Muscle of arm (tissue), 12 donors: ENCODE measurements around the gene RPH3AL. TPM values are rescaled to one million over a fixed set of nuclear protein-coding genes. Genes with fewer than 3 reads are reported as not detected.
A peak's percentile ranks its signal among the peaks of the same experiment; 100 is the strongest.
"Not testable (repeated sequence)": the region's sequence is repeated elsewhere in the genome, so short reads cannot be mapped to it uniquely, and the experiment has no call there.

Source experiments
- DNase-seq: peaks from one replicate; pipeline ENCODE4 v3.0.0-alpha.2; 2013
- polyA plus RNA-seq, 12 donors: library from polyadenylated mRNA; unstranded; fragments of 120-200 nt; gene quantifications; one replicate each; pipeline ENCODE4 v1.2.1, GENCODE V29; 2013; ENCODE audit not compliant: insufficient read length in 12 of 12

RPH3AL gene
- polyA plus RNA-seq, 12 donors: 2.5 to 16.6 (median 4.4) TPM; not detected in 1

DNA sequence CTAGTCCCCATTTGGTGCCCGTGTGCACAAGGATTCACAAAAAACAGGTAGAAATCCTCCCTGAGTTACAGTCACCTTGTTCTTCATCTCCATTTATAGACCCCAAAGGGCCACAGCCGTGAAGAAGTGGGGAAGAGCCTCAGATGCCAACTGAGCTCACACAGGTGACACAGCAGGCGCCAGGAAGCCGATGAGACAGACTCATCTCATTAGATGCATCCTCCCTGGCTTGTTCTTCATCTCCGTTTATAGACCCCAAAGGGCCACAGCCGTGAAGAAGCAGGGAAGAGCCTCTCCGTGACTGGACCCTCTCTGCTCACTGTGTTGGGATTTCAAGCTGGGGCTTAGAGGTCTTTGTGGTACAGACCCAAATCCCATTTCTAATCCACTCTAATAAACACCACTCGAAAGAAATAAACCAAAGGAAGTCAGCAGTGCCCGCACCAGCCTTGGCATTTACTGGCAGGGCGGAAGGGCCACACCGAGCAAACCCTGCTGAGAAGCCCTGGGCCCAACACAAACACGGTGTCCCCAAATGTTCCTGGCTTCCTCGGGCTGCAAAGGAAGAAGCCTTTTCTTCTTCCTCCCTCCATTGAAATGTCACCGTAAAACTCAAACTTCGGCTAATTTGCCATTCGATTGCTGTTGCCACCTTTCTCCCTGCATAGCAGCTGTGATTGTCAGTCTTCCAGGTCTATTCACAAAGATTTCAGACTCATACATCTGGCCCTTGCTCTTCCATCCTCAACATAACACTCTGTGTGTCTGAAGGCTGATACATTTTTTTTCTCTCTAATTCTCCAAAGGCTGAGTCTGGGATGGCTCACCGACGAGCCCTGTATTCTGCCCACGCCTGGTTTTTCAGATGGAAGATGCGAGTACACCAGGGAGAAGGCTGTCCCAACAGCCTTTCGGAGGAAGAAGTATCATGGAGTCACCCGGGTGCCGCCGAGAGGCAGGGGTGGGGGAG is 126.2 kb downstream of the RPH3AL start:
- peak; percentile 34 for DNase-seq

GRCh38 chr17:225551-225950 is 127.1 kb downstream of the RPH3AL start:
- DNase-seq: no peak

DNA sequence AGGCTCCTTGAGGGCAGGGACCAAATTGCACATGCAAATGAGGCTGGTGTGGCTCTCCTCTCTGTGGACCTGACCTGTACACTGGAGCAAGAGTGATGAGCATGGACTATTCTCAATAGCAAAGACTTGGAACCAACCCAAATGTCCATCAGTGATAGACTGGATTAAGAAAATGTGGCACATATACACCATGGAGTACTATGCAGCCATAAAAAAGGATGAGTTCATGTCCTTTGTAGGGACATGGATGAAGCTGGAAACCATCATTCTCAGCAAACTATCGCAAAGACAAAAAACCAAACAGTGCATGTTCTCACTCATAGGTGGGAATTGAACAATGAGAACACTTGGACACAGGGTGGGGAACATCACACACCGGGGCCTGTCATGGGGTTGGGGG is 128.0 kb downstream of the RPH3AL start:
- not testable (repeated sequence) for DNase-seq

- DNase-seq: no peak
Measured at GRCh38 chr17:223723-224471, 128.7 kb downstream of the RPH3AL start.

GRCh38 chr17:222172-222571 is 130.4 kb downstream of the RPH3AL start:
- peak; percentile 74 for DNase-seq

DNA sequence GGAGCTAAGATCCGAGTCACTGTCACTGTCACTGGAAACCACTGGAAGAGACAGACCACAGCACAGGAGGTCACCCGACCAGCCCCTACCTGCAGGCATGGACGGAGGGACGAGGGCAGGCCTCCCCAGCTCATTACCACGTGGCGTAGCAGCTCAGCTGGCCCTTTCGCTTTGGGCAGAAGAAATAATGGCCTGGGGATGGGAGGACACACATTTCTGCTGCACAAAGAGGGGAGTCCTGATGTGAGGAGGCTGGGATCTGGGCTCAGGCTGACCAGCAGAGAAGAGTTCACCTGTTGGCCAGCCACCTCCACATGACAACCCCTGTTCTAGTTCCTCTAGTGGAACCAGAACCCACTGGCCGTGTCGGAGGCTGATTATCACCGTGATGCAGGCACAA is 132.9 kb downstream of the RPH3AL start:
- no peak for DNase-seq

DNA sequence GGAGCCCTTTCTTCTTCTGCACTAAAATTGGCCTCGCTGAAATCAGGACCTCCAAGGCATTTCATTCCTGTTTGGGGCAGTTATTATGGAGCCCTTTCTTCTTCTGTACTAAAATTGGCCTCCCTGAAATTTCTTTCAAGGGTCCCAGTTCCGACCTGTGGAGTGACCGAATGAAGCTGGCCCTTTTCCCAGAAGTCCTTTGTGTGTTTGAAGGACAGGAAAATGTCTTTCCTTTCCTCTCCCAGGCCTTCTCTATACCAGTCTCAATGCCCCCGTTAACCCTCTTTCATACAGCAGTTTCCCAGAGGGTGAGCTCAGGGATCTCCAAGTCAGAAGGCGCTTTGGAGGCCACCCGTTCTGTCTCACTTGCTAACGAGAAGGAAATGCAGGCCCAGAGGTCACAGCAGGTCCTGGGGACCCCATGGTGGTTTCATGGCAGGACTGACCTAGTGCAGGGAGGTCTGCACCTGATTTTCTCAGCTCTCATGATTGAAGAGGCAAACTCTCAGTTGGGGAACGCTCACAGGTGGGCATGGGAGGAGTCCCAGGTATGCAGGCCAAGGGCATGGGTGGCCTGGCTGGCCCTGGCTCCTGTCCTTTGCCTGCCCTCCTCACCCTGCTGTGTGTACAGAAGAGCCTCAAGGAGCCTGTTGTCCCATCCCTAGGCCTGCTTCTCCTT is 134.0 kb downstream of the RPH3AL start:
- DNase-seq: no peak

DNA sequence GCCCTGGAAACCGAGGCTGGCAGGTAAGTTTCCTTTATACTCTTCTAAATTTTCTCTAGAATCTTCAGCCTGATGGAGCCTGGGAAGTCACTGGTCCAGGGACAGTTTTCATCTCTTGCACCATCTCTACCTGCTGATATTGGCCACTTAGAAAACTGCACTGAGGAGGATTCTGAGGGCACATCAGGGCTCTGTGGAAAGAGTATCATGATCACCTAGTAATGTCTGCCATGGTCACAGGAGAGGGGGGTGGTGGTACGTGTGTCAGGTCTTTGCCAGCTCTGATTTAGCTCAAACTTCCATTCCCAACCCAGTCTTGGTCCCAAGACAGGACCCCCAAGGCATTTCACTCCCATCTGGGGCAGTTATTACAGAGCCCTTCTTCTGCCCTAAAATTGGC is 136.0 kb downstream of the RPH3AL start:
- no peak for DNase-seq

DNA sequence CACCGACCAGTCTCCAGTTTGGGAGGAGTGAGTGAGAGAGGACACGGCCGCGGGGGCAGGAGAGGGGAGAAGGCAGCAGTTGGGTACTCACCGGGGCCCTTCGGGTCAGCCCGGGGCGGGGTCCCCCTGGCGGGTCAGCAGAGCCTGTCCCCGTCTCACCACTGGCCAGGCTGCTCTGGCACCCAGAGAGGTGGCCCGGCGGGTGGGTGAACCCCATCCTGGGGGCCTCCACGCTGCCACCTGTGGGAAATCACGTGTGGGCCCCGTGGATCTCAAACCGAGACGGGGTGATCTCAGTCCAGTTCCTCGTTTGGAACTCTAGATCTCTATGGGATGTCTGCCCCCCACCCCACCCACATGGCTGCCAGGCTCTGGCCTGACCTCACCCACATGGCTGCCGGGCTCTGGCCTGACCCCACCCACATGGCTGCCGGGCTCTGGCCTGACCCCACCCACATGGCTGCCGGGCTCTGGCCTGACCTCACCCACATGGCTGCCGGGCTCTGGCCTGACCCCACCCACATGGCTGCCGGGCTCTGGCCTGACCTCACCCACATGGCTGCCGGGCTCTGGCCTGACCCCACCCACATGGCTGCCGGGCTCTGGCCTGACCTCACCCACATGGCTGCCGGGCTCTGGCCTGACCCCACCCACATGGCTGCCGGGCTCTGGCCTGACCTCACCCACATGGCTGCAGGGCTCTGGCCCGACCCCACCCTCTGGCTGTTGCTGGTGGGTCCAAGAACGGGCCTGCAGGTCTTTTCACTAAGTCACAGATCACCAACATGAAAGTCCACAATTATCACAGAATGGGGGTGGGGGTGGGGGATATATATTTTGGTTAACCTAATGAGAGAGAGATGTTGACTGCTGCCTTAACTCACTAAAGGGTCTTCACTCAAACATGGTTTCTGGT is 136.8 kb downstream of the RPH3AL start:
- not testable (repeated sequence) for DNase-seq

DNA sequence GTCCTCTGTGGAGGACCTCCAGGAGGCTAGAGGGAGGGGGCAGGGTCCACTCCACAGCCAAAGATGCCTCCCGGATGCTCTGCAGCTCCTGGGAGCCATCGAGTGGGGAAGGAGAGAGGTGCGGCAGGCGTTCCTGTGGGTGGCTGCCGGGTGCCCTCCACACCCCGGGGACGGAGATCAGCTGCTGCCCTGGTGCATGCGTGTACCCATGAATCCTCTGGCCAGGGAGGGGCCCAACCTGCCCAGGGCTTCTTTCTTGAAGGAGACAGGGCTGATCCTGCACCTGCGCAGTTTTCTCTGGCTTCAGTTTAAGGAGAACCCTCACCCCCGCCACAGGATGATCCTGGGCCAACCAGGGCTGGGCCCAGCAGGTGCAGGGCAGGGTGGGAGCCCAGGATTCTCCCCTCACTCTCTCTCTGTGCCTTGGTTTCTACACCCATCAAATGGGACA is 137.7 kb downstream of the RPH3AL start:
- DNase-seq: no peak

DNA sequence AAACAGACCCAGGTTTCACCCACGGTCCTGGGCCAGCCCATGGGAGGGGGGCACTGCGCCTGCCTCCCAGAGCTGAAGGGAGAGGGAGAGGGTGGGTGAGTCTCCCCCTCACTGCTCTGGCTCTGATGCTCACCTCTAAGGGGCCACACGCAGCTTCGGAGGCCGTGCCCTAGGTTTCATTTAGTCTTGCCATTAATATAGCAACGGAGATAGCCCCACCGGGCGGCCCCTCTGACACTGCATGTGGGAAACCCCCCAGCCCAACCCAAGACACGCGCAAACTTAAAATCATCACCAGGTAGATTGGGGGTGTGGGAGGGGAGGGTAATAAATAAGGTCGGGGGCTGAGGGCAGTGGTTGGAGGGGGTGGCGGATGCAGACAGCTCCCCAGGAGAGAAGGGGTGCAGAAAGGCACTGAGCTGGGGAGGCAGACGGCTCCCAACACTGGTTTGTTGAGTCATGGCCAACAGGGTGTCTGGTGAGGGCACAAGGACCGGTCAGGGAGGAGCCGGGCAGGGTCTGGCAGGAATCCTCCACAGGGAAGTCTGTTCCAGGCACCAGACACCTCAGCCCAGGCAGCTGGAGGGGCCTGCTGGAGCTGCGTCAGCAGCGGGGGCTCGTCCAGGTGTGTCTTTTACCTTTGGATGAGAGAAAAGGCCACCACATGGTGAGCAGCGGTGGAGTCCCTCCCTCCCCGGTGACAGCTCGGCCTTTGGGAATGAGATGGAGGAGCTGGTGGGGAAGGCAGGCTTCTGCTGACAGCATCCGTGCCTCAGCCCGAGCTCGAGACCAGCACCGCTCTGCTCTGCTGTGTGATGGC is 139.1 kb downstream of the RPH3AL start:
- no peak for DNase-seq

- DNase-seq: no peak
Measured at GRCh38 chr17:210402-210801, 142.2 kb downstream of the RPH3AL start.

DNA sequence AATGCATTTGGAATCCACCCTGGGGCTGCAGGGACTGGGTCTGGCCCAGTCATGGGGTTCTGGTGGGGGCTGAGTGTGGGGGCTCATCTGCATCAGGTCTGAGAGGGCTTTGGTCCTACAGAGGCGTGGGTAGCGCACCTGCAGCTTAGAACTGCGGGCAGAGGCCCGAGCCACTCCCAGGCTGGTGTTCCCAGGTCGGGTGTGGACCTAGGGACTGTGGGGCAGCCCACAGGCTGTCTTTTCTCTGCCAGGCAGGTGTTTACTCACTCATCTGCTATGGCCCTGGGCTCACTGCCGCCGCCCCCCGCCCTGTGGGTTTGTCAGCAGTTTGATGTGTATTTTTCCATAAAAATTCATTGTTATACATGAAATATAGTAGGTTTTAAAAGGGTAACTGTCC is 144.2 kb downstream of the RPH3AL start:
- DNase-seq: no peak

- DNase-seq: no peak
Measured at GRCh38 chr17:207775-208174, 144.8 kb downstream of the RPH3AL start.

GRCh38 chr17:206941-207560 is 145.6 kb downstream of the RPH3AL start:
- DNase-seq: no peak

- DNase-seq: not testable (repeated sequence)
Measured at GRCh38 chr17:206484-206883, 146.1 kb downstream of the RPH3AL start.

- no peak for DNase-seq
Measured at GRCh38 chr17:205817-206216, 146.8 kb downstream of the RPH3AL start.

DNA sequence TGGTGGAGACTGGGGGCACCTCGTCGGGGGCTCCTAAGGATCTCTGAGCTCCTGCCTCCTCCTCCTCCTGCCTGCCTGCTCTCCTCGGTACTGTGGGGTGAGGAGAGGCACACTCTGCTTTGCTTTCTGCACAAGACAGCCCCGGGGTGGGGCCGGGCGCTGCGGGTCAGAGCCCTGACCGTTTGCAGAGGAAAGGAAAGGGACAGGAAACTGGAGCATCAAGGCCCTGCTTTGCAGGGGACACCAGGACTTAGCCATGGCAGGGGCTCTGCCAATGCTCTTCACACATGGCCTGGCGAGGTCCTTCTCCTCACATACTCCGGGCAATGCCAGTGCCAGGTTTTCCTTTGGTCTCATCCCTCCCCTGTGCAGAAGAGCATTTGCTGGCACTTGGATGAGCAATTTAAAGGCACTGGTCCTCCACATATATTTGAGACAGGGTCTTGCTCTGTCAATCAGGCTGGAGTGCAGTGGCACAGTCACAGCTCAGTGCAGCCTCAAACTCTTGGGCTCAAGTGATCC is 147.4 kb downstream of the RPH3AL start:
- DNase-seq: no peak

GRCh38 chr17:204427-205147 is 148.0 kb downstream of the RPH3AL start:
- DNase-seq: no peak
